Stomach smooth muscle (tissue), 2 donors: ENCODE data around the gene PPDPF.

ENCODE experiments used
- H3K27ac ChIP-seq: one replicate; pipeline ENCODE4 v1.7.0; 2013; ENCODE audit warnings: mild to moderate bottlenecking, low read length, inconsistent platforms
- H3K27me3 ChIP-seq, 2 donors: one replicate each; pipeline ENCODE4 v1.7.0; 2013; ENCODE audit warnings: low read length in 2 of 2; ENCODE audit not compliant: insufficient read depth in 2 of 2, control insufficient read depth in 1 of 2
- H3K36me3 ChIP-seq, 2 donors: one replicate each; pipeline ENCODE4 v1.7.0; 2013; ENCODE audit warnings: low read length in 2 of 2; ENCODE audit not compliant: control insufficient read depth in 2 of 2, insufficient read depth in 2 of 2
- H3K4me1 ChIP-seq: one replicate; pipeline ENCODE4 v1.7.0; 2013; ENCODE audit warnings: low read length; ENCODE audit not compliant: control insufficient read depth, insufficient read depth
- H3K4me3 ChIP-seq, 2 donors: one replicate each; pipeline ENCODE4 v1.7.0; 2013; ENCODE audit warnings: low read length in 2 of 2
- H3K9ac ChIP-seq, 2 donors: one replicate each; pipeline ENCODE4 v1.7.0; 2013; ENCODE audit warnings: low read length in 2 of 2, mild to moderate bottlenecking in 1 of 2
- H3K9me3 ChIP-seq, 2 donors: one replicate each; pipeline ENCODE4 v1.7.0; 2013; ENCODE audit warnings: low read length in 2 of 2; ENCODE audit not compliant: control insufficient read depth in 2 of 2
- donor health status: healthy.
- donor health status: Pancreatic carcinoma.

PPDPF gene

DNA sequence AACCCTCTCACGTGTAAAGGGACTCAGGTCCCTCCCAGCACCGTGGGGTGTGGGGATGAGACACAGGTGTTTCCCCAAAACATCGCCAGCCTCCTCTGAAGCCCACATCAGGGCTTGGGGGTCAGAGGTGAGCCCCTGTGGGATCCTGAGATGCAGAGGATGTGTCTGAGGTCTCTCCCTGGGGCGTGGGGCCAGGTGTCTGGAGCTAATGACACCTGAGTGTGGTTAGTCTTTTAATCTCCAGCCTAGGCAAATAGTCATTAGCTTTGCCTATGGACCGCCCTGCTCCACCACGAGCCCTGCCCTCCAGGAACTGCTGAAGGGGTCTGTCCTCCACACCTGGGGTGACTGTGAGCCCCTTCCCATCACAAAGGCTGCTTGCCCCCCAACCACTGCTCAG is 25.2 kb downstream of the PPDPF start:
- Histone ChIP-seq H3K9me3 (no peaks in the 10 kb centered on the region), H3K9ac (no peak overlapping the region), H3K36me3 (no peaks in the 10 kb centered on the region), H3K4me1 (no peaks in the 10 kb centered on the region), H3K27ac (no peak overlapping the region), H3K4me3 (no peak overlapping the region), H3K27me3 (peaks cover 20% of the 10 kb centered on the region in 2 donors)

DNA sequence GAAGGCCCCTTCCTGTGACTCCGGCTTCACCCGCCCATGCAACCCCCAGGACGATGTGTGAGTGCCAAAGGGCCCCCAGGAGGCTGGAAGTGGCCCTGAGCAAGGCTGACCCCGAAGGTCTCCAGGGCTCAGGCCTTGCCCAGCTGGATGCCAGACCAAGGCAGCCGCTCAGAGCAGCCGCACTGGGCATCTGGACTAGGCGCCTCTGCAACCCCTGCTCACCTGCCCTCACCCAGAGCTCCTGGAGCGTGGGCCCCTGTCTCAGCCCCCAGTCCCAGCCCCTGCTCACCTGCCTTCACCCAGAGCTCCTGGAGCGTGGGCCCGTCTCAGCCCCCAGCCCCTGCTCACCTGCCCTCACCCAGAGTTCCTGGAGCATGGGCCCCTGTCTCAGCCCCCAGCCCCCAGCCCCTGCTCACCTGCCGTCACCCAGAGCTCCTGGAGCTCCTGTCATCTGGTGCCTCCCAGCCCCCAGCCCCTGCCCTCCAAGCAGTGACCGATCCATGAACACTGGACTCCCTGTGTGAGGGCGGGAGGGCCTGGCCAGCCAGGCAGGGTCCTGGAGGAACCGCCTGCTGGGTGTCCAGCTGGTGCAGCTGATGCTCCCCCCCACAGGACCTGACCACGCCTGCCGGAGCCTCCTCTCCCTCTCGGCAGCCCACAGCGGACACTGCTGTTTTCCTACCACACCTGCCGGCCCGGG is 25.8 kb downstream of the PPDPF start:
- Histone ChIP-seq H3K4me1 (no peaks in the 10 kb centered on the region), H3K4me3 (no peak overlapping the region), H3K36me3 (no peaks in the 10 kb centered on the region), H3K27me3 (peaks cover 20 to 22% of the 10 kb centered on the region in 2 donors), H3K27ac (no peak overlapping the region), H3K9me3 (no peaks in the 10 kb centered on the region), H3K9ac (no peak overlapping the region)

DNA sequence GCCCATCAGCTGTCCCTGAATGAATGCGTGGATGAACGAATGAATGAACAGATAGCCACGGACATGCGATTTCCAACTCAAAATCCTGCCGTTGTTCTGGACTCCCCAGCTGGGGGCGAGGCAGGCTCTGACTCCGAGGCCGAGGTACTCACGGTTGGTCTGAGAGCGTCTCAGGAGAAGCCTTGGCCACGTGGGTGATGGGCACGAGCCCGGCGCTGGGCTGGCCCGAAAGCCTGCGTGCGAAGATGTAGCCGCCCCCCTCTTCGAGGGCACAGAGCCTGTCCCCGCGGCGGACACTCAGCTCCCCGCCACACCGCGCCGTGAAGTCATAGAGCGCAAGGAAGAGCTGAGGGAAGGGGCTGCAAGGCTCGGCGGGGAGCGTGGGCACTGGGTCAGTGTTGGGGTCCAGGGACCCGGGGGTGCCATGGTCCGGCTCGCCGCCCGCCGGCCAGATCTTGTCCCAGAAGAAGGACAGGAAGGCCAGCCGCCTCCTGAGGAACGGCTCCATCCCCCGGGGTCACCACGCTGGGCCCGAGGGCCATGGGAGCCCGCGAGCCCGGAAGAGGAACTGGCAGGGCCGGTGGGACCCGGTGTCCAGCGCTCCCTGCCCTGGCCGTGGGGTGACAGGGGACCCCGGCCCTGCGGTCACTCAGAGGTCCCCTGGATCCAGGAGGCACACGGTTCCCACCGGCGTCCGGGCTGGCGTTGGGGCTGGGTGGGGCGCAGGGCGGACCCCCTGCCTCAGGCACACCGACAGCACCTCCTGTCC is 26.6 kb downstream of the PPDPF start:
- Histone ChIP-seq H3K27me3 (peaks cover 20 to 22% of the 10 kb centered on the region in 2 donors), H3K36me3 (no peaks in the 10 kb centered on the region)

DNA sequence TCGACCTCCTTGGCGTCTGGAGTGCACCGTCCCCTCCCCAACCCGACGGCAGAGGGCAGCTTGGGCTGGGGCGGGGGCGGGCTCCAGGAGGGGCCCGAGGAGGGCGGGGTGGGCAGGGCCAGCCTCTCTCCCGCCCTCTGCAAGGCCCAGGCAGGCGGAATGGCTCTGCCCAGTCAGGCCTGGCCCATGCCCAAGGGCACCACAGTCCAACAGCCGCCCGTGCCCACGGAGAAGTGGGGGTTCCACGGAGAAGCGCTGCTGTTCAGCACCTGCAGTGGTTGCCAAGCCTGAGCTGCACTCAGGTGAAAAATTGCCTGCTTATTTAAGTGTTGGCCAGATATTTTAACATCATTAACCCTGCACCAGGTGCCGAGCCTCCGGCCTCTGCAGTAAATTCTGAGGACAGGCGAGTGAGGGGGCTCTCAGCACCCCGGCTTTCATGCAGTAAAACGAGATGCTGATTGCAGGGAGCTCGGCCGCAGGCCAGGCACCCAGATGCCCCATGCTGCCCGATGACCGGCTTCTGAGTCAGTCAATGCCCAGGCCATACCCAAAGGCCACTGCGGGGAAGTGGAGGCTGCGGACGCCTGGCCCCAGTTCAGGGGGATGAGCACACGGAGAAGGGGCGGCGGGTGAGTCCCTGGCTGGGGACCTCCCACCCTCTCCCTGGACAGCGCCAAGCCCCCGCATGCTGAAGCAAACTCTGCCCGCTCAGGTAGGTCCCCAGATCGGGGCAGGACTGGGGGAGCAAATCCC is 27.3 kb downstream of the PPDPF start, which contains the start of gene SRMS:
SRMS (minus strand) TSS at position 25 of the 756 bp plus-strand sequence. CDS start 286 bp downstream, outside the sequence.
- no peaks in the 10 kb centered on the region for H3K9me3 ChIP-seq
- peaks cover 20 to 22% of the 10 kb centered on the region in 2 donors for H3K27me3 ChIP-seq

More for the DNA sequence above, 26.6 kb downstream of the PPDPF start:
- Histone ChIP-seq H3K4me3 (no peak overlapping the region), H3K9me3 (no peaks in the 10 kb centered on the region), H3K4me1 (no peaks in the 10 kb centered on the region), H3K27ac (no peak overlapping the region), H3K9ac (no peak overlapping the region)

DNA sequence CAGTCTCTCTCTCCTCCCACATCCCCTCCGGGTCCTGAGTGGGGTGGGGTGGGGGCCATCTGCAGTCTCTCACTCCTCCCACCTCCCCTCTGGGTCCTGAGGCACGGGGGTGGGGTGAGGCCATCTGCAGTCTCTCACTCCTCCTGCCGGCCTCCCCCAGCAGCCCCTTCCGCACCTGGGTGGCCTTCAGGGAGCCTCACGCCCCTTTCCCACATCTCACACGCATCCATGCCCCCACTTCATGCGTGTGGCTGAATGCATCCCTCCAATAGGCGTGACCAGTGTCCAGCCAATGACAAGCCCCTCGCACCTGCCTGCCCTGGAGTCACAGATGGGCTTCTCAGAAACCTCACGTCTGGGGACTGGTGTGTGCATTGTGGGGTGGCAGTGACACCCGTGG is 28.0 kb downstream of the PPDPF start:
- Histone ChIP-seq H3K9me3 (no peaks in the 10 kb centered on the region), H3K4me3 (no peak overlapping the region), H3K36me3 (no peaks in the 10 kb centered on the region), H3K4me1 (peaks cover 3% of the 10 kb centered on the region), H3K27ac (no peak overlapping the region), H3K27me3 (peaks cover 20 to 22% of the 10 kb centered on the region in 2 donors), H3K9ac (no peak overlapping the region)

More for the DNA sequence above, 27.3 kb downstream of the PPDPF start, which contains the start of gene SRMS:
- Histone ChIP-seq H3K4me3 (no peak within 1 kb of the TSS), H3K9ac (no peak within 1 kb of the TSS), H3K36me3 (no peaks in the 10 kb centered on the region), H3K4me1 (peaks cover 2% of the 10 kb centered on the region), H3K27ac (no peak within 1 kb of the TSS)

DNA sequence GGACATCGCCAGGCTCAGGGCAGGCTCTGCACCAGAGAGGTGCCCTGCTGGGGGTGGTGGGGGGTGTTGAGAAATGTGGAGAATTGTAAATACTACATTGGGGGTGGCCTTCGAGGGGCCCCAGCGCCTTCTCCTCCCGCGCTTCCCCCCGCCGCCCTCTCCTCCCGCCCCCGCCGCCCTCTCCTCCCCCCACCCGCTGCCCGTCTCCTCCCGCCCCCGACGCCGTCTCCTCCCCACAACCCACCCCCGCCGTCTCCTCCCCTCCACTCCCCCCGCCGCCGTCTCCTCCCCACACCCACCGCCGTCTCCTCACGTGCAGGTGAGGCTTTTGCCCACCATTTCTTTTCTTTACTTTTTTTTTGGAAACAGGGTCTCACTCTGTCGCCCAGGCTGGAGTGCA is 28.5 kb downstream of the PPDPF start:
- Histone ChIP-seq H3K9ac (no peak overlapping the region), H3K27me3 (peaks cover 18 to 22% of the 10 kb centered on the region in 2 donors), H3K4me1 (peaks cover 8% of the 10 kb centered on the region), H3K4me3 (no peak overlapping the region), H3K36me3 (no peaks in the 10 kb centered on the region), H3K9me3 (no peaks in the 10 kb centered on the region), H3K27ac (no peak overlapping the region)

DNA sequence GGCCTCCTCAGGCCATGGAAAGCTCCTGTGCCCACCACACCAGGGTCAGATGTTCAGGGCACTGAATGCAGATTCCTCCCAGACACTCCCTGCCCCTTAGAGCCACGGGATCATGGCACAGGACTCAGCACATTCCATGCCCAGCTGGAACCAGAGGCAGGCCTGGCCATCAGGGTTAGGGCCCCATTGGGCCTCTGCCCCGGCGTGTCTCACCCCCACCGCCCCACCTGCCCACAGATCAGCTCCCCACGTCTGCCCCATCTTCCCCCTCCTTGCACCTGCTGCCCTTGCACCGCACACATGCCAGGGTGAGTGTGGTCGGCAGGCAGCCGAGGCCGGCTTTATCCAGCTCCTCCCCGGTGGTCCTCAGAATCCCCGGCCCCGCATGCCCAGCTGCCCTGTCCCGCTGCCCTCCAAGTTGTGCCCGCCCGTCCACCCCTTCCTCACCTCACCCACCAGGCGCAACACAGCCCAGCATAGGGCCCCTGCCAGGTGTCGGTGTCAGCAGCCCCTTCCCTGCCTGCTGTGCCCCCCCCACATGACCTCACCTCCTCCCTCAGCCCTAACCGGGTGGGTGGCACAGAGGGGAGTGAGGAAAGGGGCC is 29.2 kb downstream of the PPDPF start:
- peaks cover 11% of the 10 kb centered on the region for H3K4me1 ChIP-seq
- H3K36me3 ChIP-seq: no peaks in the 10 kb centered on the region
- H3K4me3 ChIP-seq: no peak overlapping the region
- no peak overlapping the region for H3K9ac ChIP-seq
- peaks cover 16 to 22% of the 10 kb centered on the region in 2 donors for H3K27me3 ChIP-seq
- no peaks in the 10 kb centered on the region for H3K9me3 ChIP-seq
- no peak overlapping the region for H3K27ac ChIP-seq

DNA sequence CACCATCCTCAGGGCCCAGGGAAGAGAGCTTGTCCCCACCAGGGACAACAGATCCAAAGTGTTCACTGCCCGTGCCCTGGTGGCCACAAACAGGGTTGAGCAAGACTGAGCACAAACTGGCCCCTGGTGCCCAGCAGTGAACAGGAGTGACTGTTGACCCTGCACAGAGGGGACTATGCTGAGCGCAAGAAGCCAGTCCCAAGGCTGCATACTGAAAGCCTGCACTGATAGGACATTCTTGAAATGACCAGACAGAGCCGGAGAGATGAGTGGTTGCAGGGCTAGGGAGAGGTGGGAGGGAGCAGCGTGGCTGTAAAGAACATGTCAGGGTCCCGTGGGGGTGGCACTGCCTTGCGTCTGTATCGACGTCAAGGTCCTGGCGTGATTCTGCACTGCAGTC is 30.5 kb downstream of the PPDPF start:
- H3K9ac ChIP-seq: no peak overlapping the region
- peaks cover 16 to 18% of the 10 kb centered on the region in 2 donors for H3K27me3 ChIP-seq

DNA sequence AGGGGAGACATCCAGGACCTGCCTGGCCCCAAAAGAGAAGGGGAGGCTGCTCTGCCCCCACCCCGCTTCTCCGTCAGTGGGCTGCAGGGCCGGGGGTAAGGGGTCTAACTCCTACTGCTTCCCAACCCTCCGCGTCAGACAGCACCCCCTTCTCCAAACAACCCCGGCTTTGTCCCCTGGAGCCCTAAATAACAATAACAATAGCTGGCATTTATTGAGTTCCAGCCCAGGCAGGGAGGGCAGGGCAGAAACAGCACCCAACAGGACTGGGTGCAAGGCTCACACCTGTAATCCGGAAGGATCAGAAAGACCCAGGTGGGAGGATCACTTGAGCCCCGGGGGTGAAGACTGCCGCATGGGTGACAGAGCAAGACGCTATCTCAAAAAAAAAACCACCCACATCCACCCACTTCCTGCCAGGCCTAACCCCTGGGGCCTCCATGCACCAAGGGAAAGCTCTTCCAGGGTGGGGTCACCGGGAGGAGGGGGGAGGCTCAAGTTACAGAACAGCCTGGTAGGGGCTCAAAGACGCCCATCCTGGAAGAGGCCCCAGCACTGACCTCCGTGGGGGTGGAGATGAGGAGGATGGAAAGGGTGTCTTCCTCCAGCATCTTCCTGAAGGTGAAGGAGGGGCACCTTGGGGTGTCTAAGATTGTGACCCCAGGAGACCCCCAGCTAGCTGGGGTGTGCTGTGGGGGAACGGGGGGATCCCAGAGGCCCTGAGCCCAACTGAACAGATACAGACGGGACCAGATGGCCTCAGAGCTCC is 32.1 kb downstream of the PPDPF start:
- H3K4me3 ChIP-seq: no peak overlapping the region
- peaks cover 14 to 16% of the 10 kb centered on the region in 2 donors for H3K27me3 ChIP-seq
- H3K4me1 ChIP-seq: peaks cover 11% of the 10 kb centered on the region
- H3K36me3 ChIP-seq: no peaks in the 10 kb centered on the region
- no peaks in the 10 kb centered on the region for H3K9me3 ChIP-seq
- no peak overlapping the region for H3K27ac ChIP-seq
- no peak overlapping the region for H3K9ac ChIP-seq

More for the DNA sequence above, 30.5 kb downstream of the PPDPF start:
- H3K4me1 ChIP-seq: peaks cover 11% of the 10 kb centered on the region
- no peaks in the 10 kb centered on the region for H3K9me3 ChIP-seq
- H3K27ac ChIP-seq: no peak overlapping the region
- no peaks in the 10 kb centered on the region for H3K36me3 ChIP-seq
- H3K4me3 ChIP-seq: no peak overlapping the region
